Measurements from ENCODE around the gene NUFIP1. TPM values are rescaled to one million over a fixed set of nuclear protein-coding genes. Genes with fewer than 3 reads are reported as not detected.

NUFIP1 gene
- total RNA-seq, 1 experiment from 2014 or later, result 12.2 TPM

DNA sequence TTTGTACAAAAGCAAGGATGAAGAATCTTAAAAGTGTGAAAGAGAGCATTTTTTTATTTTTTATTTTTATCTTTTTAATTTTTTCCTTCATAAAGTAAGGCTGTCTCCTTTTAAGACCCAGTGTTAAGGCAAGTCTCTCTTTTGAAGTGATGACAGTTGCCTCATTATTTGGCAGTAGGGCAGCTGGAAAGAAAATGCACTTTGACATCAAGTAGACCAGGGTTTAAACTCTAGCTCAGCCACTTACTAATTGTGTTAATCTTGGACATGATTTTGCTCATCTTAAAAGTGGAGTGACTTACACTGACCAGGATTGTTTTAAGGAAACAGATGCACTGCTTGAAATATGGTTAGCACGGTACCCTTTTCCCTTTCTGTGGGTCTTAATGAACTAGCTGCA, 18.6 kb upstream of the NUFIP1 start:
- RAD21 ChIA-PET (ENCODE audit: low non-redundant PET in 1 of 2, low total read pairs in 2 of 2, uncharacterized antibody in 2 of 2, unreplicated experiment in 2 of 2), result no interaction called here
- no peak for ATAC-seq
- Histone ChIP-seq H3K27ac (ENCODE audit: low read depth, low read length) (no peak overlapping the region), H3K9me3 (ENCODE audit: control insufficient read depth in 1 of 2, insufficient read depth in 1 of 2, low read depth in 1 of 2, low read length in 2 of 2) (no peaks in the 10 kb centered on the region), H3K79me2 (ENCODE audit: insufficient read depth, low read length) (no peaks in the 10 kb centered on the region), H2AFZ (ENCODE audit: low read depth, low read length, poor library complexity, severe bottlenecking) (no peak overlapping the region), H3K4me3 (replicated peaks in 1 of 2; ENCODE audit: low read depth in 1 of 2, low read length in 2 of 2) (no peak overlapping the region), H3K9ac (ENCODE audit: low read length) (no peak overlapping the region), H3K27me3 (ENCODE audit: insufficient read depth, low read length) (no peaks in the 10 kb centered on the region), H3K36me3 (ENCODE audit: control insufficient read depth in 1 of 2, insufficient read depth in 2 of 2, low read length in 2 of 2) (peaks cover 7 to 10% of the 10 kb centered on the region in 2 experiments; a peak in 2 of 4 replicates), H3K4me2 (ENCODE audit: low read length) (no peak overlapping the region), H3K9me2 (ENCODE audit: insufficient read depth) (no peaks in the 10 kb centered on the region), H4K20me1 (ENCODE audit: insufficient read depth) (no peaks in the 10 kb centered on the region), H3K4me1 (ENCODE audit: control insufficient read depth in 1 of 2, insufficient read depth in 2 of 2, low read length in 2 of 2) (no peaks in the 10 kb centered on the region)
- TF ChIP-seq, protein P1, sequence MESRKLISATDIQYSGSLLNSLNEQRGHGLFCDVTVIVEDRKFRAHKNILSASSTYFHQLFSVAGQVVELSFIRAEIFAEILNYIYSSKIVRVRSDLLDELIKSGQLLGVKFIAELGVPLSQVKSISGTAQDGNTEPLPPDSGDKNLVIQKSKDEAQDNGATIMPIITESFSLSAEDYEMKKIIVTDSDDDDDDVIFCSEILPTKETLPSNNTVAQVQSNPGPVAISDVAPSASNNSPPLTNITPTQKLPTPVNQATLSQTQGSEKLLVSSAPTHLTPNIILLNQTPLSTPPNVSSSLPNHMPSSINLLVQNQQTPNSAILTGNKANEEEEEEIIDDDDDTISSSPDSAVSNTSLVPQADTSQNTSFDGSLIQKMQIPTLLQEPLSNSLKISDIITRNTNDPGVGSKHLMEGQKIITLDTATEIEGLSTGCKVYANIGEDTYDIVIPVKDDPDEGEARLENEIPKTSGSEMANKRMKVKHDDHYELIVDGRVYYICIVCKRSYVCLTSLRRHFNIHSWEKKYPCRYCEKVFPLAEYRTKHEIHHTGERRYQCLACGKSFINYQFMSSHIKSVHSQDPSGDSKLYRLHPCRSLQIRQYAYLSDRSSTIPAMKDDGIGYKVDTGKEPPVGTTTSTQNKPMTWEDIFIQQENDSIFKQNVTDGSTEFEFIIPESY (IDR thresholded peaks at IDR 0.05; ENCODE audit: extremely low read depth, insufficient replicate concordance, low read length), result no peak
- TF ChIP-seq SIN3A (IDR thresholded peaks at IDR 0.05; ENCODE audit: low read depth) (no peak), ELF1 (IDR thresholded peaks at IDR 0.05; ENCODE audit: borderline replicate concordance, low read depth) (no peak), CEBPB (IDR thresholded peaks at IDR 0.05; ENCODE audit: low read depth) (no peak), CBX3 (IDR thresholded peaks at IDR 0.05; ENCODE audit: low read depth) (no peak), EGR1 (IDR thresholded peaks at IDR 0.05; ENCODE audit: low read depth) (no peak), EZH2 (IDR thresholded peaks at IDR 0.05) (no peak)
- no peak for DNase-seq (ENCODE audit: low read depth, low spot score)
- CTCF ChIA-PET, result interaction anchor here (0.6 kb wide), 1 partner anchor 363 kb away, joined by 3 read pairs; no protein-coding TSS in a partner anchor
- BruUV-seq (replicated peaks), result no TSS peak
- intact Hi-C loops (cut with micrococcal nuclease), result no loop called here
- POLR2A ChIA-PET, result no interaction called here

DNA sequence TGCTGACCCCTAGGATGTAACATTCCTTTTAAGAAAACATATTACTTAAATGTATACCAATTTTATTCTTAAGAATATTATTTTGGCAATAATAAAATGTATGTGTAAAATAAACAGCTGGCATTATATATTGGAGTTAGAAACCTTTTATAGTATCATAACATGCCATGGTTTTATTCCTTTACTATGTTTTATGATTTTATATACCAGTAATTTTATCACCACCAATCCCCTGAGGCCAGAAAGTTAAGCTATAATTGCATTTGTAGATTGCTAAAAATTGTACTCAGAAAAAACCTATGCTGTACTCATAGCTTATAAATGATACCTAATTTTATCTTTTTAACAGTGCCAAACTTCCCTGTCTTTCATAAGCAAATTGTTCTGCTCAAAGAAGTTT, 18.0 kb upstream of the NUFIP1 start:
- H3K4me2 ChIP-seq (ENCODE audit: low read length), result no peak overlapping the region
- no peak overlapping the region for H3K9ac ChIP-seq (ENCODE audit: low read length)
- no peaks in the 10 kb centered on the region for H3K79me2 ChIP-seq (ENCODE audit: insufficient read depth, low read length)
- H3K4me1 ChIP-seq (ENCODE audit: control insufficient read depth in 1 of 2, insufficient read depth in 2 of 2, low read length in 2 of 2), result no peaks in the 10 kb centered on the region
- ChIA-PET POLR2A (no interaction called here), CTCF (no interaction called here), RAD21 (ENCODE audit: low non-redundant PET in 1 of 2, low total read pairs in 2 of 2, uncharacterized antibody in 2 of 2, unreplicated experiment in 2 of 2) (no interaction called here)
- no peak overlapping the region for H3K27ac ChIP-seq (ENCODE audit: low read depth, low read length)
- intact Hi-C loops (cut with micrococcal nuclease), result no loop called here
- no TSS peak for BruUV-seq (replicated peaks)
- ATAC-seq, result no peak
- no peaks in the 10 kb centered on the region for H3K9me3 ChIP-seq (ENCODE audit: control insufficient read depth in 1 of 2, insufficient read depth in 1 of 2, low read depth in 1 of 2, low read length in 2 of 2)
- H3K4me3 ChIP-seq (replicated peaks in 1 of 2; ENCODE audit: low read depth in 1 of 2, low read length in 2 of 2), result no peak overlapping the region
- no peaks in the 10 kb centered on the region for H3K27me3 ChIP-seq (ENCODE audit: insufficient read depth, low read length)
- H2AFZ ChIP-seq (ENCODE audit: low read depth, low read length, poor library complexity, severe bottlenecking), result no peak overlapping the region
- TF ChIP-seq ZNF274 (IDR thresholded peaks at IDR 0.05; ENCODE audit: low read depth, low read length) (no peak), CEBPB (IDR thresholded peaks at IDR 0.05; ENCODE audit: low read depth) (no peak), EGR1 (IDR thresholded peaks at IDR 0.05; ENCODE audit: low read depth) (no peak), EZH2phosphoT487 (IDR thresholded peaks at IDR 0.05; ENCODE audit: borderline replicate concordance) (no peak), TCF7L2 (IDR thresholded peaks at IDR 0.05; ENCODE audit: borderline replicate concordance, extremely low read depth, insufficient read depth, insufficient read length) (no peak), EZH2 (IDR thresholded peaks at IDR 0.05) (no peak), REST (IDR thresholded peaks at IDR 0.05; ENCODE audit: low read depth) (no peak), CBX3 (IDR thresholded peaks at IDR 0.05; ENCODE audit: low read depth) (no peak), ELF1 (IDR thresholded peaks at IDR 0.05; ENCODE audit: borderline replicate concordance, low read depth) (no peak), FOSL1 (IDR thresholded peaks at IDR 0.05; ENCODE audit: low read depth) (no peak)
- TF ChIP-seq, protein P1 (IDR thresholded peaks at IDR 0.05; ENCODE audit: extremely low read depth, insufficient replicate concordance, low read length), result no peak
- no peak for DNase-seq (ENCODE audit: low read depth, low spot score)
- no peaks in the 10 kb centered on the region for H4K20me1 ChIP-seq (ENCODE audit: insufficient read depth)
- H3K36me3 ChIP-seq (ENCODE audit: control insufficient read depth in 1 of 2, insufficient read depth in 2 of 2, low read length in 2 of 2), result peaks cover 10 to 11% of the 10 kb centered on the region in 2 experiments; a peak in 2 of 4 replicates
- H3K9me2 ChIP-seq (ENCODE audit: insufficient read depth), result no peaks in the 10 kb centered on the region

All from HCT116 (cell line).